ENCODE data around the gene PACS2.

DNA sequence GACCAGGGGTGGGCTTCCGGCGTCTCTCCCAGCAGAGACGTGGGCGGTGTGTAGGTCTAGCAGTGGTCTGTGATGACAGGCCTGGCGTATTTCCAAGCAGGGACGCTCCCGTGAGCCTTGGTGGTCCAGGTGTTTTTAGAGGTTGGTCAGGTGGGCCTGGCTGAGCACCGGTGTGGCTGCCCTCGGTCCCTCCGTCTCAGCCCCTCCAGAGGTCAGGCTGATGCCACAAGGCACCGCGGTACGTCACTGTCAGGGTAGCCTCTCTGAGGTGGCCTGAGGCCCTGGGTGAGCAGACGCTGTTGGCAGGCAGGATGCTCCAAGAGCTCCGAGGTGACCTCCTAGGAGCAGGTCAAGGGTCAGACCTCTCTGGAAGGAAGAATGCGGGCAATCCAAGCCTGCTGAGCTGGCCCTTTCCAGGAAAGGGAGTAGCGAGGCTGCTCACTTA, 118.6 kb downstream of the PACS2 start:
- TF ChIP-seq, protein P1, sequence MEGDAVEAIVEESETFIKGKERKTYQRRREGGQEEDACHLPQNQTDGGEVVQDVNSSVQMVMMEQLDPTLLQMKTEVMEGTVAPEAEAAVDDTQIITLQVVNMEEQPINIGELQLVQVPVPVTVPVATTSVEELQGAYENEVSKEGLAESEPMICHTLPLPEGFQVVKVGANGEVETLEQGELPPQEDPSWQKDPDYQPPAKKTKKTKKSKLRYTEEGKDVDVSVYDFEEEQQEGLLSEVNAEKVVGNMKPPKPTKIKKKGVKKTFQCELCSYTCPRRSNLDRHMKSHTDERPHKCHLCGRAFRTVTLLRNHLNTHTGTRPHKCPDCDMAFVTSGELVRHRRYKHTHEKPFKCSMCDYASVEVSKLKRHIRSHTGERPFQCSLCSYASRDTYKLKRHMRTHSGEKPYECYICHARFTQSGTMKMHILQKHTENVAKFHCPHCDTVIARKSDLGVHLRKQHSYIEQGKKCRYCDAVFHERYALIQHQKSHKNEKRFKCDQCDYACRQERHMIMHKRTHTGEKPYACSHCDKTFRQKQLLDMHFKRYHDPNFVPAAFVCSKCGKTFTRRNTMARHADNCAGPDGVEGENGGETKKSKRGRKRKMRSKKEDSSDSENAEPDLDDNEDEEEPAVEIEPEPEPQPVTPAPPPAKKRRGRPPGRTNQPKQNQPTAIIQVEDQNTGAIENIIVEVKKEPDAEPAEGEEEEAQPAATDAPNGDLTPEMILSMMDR (IDR thresholded peaks at IDR 0.05), result no peak
- TF ChIP-seq POLR2AphosphoS5 (IDR thresholded peaks at IDR 0.05), result no peak
- TF ChIP-seq POLR2A (IDR thresholded peaks at IDR 0.05), result no peak

Measured in prostate gland (tissue), 2 donors.